Measurements from ENCODE around the gene TBC1D16.
"Not testable (repeated sequence)": the region's sequence is repeated elsewhere in the genome, so short reads cannot be mapped to it uniquely, and the experiment has no call there.

Gene TBC1D16

DNA sequence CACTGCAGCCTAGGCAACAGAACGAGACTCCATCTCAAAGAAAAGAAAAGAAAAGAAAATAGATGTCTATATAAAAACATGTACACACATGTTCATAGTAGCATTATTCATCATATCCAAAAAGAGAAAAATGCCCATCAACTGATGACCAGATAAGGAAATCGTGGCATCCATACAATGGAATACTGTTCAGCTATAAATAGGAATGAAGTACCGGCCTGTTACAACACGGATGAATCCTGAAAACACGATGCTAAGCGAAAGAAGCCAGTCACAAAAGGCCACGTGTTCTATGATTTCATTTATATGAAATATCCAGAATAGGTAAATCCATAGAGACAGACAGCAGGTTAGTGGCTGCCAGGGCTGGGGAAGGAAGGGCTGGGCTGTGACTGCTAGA lies 65.8 kb downstream of the TBC1D16 start:
- no peak for DNase-seq

DNA sequence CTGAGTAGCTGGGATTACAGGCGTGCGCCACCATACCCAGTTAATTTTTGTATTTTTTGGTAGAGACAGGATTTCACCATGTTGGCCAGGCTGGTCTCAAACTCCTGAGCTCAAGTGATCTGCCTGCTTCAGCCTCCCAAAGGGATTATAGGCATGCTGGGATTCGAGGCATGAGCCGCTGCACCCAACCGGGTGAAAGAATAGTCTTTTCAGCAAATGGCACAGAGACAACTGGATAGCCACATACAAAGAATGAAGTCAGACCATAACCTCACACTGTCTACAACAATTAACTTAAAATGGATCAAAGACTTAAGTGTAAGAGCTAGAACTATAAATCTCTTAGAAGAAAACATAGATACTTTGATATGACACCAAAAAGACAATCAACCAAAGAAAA lies 67.6 kb downstream of the TBC1D16 start:
- no peak for DNase-seq

- no peak for DNase-seq
Observed at GRCh38 chr17:79966681-79967080, 69.0 kb downstream of the TBC1D16 start.

DNA sequence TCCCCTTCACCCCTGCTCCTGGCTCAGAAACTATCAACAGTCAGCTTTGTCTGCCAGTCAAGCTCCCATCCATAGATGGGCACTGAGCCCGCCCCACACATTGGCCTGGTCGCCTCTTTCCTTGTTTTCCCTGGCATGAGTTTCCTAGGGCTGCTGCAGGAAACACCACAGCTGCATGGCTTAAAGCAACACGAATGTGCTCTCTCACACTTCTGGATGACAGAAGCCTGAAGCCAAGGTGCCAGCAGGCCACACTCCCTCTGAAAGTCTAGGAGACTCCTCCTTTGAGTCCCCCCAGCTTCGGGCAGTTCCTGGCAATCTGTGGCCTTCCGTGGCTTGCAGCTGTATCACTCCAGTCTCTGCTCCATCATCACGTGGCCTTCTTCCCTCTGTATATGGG lies 69.9 kb downstream of the TBC1D16 start:
- no peak for DNase-seq

- DNase-seq, result not testable (repeated sequence)
Observed at GRCh38 chr17:79962467-79962866, 73.2 kb downstream of the TBC1D16 start.

DNA sequence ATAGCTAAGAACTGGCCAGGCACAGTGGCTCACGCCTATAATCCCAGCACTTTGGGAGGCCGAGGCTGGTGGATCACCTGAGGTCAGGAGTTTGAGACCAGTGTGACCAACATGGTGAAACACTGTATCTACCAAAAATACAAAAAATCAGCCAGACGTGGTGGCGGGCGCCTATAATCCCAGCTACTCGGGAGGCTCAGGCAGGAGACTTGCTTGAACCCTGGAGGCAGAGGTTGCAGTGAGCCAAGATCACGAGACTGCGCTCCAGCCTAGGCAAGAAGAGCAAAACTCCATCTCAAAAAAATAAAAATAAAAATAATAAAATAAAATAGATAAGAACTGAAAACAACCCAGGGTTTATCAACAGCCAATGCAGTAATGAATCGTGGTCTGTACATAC lies 74.1 kb downstream of the TBC1D16 start:
- not testable (repeated sequence) for DNase-seq

DNA sequence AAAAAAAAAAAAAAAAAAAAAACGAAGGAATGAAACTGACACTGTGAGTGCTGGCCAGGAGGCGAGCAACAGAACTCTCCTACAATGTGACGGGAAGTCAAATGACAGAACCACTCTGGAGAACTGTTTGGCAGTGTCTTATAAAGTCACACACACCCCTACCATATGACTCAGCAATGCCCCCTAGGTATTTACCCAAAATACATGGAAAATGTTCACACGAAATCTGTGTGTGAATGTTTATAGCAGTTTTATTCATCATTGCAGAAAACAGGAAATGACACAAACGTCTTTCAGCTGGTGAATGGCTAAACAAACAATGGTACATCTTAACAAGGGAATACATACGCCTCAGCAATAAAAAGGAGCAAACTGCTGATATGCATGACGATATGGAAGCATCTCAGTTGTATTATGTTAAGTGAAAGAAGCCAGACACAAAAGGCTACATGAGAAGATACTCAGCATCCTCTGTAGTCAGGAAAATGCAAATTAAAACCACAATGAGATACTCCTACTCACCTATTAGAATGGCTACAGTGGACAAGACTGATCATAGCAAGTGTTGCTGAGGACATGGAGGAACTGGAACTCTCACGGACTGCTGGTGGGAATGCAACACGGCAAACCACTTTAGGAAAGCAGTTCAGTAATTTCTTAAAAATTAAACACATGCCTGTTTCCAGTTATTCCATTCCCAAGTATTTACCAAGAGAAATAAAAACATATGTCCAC lies 74.7 kb downstream of the TBC1D16 start:
- DNase-seq, result peak; percentile 58

DNA sequence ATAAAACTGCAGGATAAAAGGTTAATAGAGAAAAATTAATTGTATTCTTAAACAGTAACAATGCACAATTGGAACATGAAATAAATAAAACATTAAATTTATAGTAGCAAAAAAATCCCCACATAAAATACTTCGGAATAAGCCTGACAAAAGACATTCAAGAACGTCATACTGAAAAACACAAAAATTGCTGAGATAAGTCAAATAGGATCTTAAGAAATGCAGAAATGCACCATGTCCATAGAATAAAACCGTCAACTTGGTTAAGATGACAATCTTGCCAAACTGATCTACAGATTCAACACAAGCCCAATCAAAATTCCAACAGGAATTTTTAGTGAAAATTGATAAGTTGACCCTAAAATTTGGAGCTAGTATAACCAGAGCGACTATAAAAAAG lies 76.6 kb downstream of the TBC1D16 start:
- DNase-seq, result no peak

DNA sequence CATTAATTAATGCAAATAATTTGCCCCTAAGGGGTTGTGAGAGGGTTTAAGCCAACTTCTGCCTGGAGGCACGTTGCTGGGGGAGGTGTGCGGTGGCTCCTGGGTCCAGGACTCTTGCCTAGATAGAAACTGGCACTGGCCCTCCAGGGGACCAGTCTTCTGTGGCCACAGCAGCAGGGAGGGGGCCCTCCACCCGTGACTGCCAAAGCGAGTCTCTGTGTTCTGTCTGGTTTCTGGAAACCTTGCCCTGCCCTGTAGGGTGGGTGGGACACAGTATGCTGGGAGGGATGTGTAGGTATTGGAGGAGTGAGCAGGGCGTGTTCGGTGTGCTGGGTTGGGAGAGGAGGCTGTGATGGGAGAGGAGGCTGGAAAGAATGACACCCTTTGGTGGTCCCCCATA lies 78.8 kb downstream of the TBC1D16 start:
- no peak for DNase-seq

DNA sequence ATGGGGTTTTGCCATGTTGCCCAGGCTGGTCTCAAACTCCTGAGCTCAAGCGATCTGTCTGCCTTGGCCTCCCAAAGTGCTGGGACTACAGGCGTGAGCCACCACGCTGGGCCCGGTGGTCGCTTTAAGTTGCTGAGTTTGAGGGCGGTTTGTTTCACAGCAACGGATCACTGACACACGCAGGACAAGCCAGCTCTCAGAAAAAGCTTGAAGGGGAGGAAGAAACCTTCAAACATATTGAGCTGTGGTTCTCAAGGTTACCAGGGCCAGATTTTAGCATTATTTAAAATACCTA lies 79.3 kb downstream of the TBC1D16 start:
- DNase-seq, result not testable (repeated sequence)

GRCh38 chr17:79955691-79956440 lies 79.8 kb downstream of the TBC1D16 start:
- DNase-seq, result no peak

DNA sequence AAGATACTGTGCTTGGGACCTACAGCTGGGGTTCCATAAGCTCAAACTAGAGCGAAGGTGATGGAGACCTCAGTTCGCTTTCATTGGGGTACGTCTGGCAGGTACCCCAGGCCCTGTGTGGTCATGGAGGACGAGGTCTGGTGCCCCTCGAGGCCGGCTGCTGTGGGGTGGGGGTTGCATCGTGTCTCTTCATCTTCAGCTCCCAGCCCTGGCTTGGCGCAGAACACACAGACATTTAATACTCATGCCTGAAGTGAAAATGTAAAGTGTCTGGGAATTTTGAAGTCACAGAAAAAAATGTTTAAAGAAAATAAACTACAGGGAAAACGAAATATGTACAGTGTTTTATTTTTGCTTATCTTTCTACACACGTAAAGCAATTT lies 80.5 kb downstream of the TBC1D16 start:
- DNase-seq, result no peak

DNA sequence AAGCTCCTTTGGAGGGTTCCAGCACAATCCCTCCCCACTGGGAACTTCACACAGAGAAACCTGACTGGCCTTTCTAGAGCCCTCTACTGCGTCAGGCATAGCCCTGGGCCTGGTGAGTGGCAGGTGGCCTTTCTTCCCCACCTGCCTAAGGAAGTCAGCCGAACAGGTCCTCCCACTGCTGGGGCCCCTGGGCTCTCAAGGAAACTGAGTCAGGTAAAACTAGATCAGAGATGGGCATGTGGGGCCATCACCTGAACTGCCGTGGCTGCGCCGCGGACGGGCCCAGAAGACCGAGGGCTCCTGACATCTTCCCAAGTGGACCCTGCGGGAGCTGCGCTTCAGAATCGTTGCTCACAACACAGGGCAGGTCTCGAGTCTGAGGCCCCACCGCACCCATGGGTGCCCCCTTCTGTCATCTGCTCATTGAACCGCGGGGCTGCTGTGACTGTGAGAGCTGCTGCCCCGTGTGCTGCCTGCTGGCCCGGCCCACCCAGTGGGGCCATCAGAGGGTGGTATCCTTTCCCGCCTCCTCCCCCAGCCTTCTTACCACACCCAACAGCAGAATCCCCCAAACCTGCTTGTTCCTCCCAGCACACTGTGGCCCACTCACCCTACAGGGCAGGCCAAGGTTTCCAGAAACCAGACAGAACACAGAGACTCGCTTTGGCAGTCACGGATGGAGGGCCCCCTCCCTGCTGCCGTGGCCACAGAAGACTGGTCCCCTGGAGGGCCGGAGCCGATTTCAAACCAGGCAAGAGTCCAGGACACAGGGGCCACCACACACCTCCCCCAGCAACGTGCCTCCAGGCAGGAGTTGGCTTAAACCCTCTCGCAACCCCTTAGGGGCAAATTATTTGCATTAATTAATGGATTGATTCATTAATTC lies 81.1 kb downstream of the TBC1D16 start:
- no peak for DNase-seq

- no peak for DNase-seq
Observed at GRCh38 chr17:79953335-79953734, 82.3 kb downstream of the TBC1D16 start.

DNA sequence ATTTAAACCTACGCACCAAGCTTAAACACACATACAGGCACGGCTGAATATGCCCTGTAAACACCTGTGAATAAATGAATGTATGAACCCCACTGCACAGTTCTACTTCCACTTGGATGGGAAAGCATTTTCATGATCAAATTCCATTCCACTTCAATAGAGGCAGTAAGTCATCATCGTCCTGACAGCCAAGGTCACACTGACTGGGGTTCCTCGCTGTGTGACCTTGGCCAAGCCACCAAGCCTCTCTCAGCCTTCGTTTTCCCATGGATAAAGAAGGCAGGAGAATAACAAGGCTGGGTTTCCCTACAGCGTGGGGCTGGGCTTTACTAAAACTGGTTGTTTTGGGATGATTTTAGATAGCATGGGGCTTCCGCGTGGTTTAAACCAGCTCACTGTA lies 82.8 kb downstream of the TBC1D16 start:
- no peak for DNase-seq

DNA sequence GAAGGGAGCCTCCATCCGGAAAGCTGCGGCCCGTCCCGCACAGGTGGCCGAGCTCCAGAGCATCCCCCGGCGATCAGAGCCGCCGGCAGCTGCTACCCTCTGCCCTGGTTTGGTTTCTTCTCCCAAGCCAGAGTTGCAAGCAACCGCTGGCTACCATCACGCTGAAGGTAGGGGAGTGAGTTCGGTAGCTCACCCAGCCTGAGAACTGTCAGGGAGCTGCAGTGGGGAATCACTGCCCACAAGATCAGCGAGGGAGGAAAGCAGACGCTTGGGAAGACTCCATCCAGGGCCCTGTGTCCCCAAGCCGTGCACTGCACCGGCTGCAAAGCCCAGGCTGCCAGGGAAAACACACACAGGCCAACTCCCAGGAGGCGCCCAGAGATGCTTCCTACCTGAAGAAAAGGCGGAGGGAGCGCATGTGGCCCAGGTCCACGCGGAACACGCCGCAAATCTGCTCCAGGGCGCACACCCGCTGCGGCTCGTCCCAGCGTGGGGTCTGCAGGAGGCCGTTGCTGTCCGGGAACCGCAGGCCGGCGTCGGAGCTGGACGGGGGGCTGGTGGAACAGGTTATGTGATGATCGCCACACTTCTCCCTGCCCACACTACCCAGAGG lies 83.3 kb downstream of the TBC1D16 start:
- DNase-seq, result no peak

GRCh38 chr17:79951361-79952264 lies 84.1 kb downstream of the TBC1D16 start:
- DNase-seq, result no peak

GRCh38 chr17:79950751-79951150 lies 84.9 kb downstream of the TBC1D16 start:
- DNase-seq, result no peak

DNA sequence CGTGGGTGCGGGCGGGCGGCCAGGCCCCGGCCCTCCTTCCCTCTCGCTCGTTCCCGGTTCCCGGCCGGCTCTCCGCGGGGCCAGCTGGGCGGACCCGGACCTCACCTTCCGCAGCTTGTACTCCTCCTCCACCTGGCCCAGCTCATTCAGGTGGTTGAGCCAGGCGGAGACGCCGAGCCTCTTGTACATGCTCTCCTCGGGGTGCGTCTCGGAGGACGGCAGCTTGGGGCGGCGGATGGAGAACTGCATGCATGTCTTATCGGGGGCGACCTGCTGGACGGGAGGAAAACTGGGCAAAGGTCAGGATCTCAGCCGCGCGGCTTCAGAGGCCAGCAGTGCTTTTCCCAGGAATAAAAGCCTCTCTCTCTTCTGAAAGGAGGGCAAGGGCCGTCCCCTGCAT lies 85.4 kb downstream of the TBC1D16 start:
- DNase-seq, result no peak

- DNase-seq, result no peak
Observed at GRCh38 chr17:79949656-79950209, 85.9 kb downstream of the TBC1D16 start.

GRCh38 chr17:79948945-79949655 lies 86.6 kb downstream of the TBC1D16 start:
- DNase-seq, result no peak

All from RPMI8226 (cell line).